Mesenteric fat pad (tissue), 1 donor: ENCODE measurements around the gene HVCN1. TPM values are rescaled to one million over a fixed set of nuclear protein-coding genes. Genes with fewer than 3 reads are reported as not detected.
A peak's percentile ranks its signal among the peaks of the same experiment; 100 is the strongest.
"Not testable (repeated sequence)": the region's sequence is repeated elsewhere in the genome, so short reads cannot be mapped to it uniquely, and the experiment has no call there.

ENCODE experiments used
- DNase-seq: peaks from one replicate; pipeline ENCODE4 v3.0.0-alpha.2; 2020; ENCODE audit warnings: low spot score
- total RNA-seq: library from RNA; stranded (reverse); fragmentation: NEBNext Ultra II Directional; extraction: Animal tissue kit (Norgen Biotek cat#: 25700); gene quantifications from one replicate; pipeline ENCODE4 v1.2.1, GENCODE V29; 2021
- donor health status: DM: yes; HTN: yes; CAD: no.

The HVCN1 gene
- total RNA-seq, 1 donor from 2014 or later = 4.2 TPM

DNA sequence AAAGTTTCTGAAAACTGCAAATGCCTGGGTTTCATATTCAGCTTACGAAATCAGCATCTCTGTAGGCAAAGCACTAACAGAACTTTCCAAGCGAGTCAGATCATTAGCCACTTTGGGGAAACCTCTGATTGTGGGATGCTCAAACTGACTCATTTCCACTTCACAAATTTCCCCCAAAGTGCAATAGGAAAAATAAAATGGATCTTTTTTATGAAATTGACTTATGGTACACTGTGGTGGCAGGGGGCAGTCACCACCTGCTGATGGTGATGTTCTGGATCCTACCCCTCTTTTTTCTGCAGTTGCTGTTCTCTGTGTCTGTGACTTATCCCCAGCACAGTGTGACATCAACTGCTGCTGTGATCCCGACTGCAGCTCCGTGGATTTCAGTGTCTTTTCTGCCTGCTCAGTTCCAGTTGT lies 69.4 kb downstream of the HVCN1 start:
- DNase-seq = no peak

DNA sequence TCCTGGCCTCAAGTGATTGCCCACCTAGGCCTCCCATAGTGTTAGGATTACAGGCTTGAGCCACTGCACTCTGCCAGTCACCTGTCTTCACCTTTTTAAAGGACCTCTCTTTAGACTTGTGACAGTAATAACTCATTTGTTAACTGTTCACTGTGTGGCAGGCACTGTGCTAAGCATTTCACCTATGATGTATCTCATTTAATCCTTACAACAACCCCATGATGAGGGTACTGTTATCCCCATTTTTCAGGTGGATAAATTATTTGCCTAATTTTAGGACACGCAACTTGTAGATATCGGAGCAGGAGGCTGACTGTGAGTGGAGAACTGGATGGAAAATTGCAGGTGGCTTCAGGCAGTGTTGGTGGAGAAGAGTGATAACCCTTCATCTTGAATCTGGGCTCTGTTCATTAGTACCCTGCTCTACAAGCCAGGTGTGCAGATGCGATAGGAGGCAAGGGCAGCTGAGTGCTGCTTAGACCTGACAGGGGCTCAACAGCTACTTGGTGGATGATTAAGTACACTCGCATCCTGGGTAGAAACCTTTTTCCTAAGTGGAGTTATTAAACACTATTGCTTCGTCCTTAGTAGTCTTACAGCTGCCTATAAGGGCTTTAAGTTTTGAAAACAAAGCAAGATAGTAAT lies 72.3 kb downstream of the HVCN1 start:
- DNase-seq = no peak

DNA sequence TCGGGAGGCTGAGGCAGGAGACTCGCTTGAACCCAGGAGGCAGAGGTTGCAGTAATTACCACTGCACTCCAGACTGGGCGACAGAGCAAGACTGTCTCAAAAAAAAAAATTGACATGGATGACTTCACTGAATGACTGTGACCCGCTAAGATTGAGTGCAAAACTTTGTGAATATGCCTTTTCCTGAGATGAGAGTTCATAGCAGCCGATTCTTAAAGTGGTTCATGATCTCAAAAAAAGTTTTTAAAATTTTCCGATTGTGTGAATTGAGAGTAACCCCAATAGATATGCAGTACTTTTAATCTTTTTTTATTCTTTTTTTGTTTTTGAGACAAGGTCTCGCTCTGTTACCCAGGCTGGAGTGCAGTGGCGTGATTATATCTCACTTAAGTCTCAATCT lies 73.7 kb downstream of the HVCN1 start:
- no peak for DNase-seq

DNA sequence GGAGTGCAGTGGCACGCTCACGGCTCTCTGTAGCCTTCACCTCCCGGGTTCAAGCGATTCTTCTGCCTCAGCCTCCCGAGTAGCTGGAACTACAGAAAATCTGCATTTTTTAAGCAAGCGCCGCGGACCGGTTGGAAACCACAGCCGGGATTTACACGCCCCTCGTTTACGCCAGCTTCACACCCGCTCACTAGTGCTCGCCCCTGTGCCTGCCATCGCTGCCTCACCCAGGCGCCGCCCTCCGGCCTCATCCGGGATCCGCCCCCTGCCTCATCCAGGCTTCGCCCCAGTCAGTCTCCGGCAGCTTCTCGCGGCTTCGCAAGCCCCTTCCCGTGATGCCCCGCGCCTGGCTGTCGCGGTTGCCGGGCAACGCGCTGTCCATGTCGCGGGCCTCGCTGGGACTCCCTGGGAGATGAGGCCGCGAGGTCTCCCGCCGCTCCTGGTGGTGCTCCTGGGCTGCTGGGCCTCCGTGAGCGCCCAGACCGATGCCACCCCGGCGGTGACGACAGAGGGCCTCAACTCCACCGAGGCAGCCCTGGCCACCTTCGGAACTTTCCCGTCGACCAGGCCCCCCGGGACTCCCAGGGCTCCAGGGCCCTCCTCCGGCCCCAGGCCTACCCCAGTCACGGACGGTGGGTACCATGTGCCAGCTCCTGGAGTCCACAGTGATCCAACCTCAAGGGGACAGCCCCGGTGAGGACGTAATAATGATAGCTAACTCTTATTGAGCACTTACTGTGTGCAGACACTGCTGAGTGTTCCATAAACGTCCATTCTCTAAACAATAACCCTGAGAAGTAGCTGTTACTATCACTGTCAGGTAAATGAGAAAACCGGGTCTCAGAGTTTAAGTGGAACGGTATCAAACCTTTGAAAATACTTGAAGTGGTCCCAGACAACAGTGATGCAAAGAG lies 74.9 kb downstream of the HVCN1 start, which contains the start of gene TCTN1:
TSS of gene TCTN1 (plus strand) at position 359 of the 914 bp plus-strand sequence. CDS start at position 413, 54 bp downstream.
- peak; percentile 99 for DNase-seq

DNA sequence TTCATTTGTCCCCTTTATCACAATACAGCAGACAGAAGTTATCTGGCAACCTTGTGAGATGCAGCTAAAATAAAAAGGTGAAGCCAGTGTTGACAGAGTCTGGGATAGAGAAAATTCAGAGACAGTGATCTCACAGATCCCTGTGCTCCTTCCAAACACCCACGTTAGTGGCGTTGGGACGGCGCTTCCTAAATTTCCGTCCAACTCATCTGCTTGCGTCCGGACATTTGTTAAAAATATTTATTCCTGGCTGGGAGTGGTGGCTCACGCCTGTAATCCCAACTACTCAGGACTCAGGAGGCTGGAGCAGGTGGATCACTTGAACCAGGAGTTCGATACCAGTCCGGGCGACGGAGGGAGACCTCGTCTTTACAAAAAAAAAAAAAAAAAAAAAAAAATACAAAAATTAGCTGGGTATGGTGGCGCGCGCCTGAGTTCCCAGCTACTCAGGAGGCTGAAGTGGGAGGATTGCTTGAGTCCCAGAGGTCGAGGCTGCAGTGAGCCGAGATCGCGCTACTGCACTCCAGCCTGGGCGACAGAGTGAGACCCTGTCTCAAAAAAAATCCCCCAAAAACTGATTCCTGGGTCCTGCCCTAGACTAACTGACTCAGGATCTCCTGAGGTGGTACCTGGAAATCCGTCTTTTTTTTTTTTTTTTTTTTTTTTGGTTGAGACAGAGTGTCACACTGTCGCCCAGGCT lies 75.7 kb downstream of the HVCN1 start:
- DNase-seq = no peak

DNA sequence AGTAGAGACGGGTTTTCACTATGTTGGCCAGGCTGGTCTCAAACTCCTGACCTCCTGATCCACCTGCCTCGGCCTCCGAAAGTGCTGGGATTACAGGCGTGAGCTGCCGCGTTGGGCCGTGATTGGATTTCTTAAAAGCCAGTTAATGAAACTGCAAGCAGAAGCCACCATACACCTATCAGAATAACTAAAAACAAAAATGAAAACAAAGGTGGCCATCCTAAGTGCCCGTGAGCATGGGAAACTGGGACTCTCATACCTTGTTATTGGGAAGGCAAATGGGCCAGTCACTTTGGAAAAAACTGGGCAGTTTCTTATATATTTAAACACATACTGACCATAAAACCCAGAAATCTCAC lies 82.7 kb downstream of the HVCN1 start:
- DNase-seq = peak; percentile 12

DNA sequence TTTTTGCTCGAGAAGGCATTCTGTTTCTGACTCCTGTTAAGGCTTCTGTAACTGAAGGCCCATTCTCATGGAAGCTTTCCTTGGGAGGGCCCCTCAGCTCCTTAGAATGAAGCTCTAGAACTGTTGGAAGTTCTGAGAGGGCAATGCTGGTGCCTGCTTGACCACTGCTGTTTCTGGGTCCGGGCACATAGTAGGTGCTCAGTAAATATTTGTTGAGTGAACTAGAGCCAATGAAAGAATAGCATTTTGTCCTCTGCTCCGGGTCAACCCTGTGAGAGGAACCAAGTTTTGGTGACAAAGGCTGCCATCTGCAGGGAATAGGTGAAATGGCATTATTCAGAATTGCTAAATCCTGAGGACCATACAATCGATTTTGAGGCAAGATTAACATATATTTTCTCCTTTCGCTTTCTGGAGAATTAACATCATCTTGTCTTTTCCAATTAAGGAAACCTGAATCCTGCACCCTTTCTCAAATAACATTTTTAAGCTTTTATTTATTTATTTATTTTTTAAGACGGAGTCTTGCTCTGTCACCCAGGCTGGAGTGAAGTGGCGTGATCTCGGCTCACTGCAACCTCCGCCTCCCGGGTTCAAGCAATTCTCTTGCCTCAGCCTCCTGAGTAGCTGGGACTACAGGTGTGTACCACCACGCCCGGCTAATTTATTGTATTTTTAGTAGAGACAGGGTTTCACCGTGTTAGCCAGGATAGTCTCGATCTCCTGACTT lies 86.7 kb downstream of the HVCN1 start:
- DNase-seq = not testable (repeated sequence)

DNA sequence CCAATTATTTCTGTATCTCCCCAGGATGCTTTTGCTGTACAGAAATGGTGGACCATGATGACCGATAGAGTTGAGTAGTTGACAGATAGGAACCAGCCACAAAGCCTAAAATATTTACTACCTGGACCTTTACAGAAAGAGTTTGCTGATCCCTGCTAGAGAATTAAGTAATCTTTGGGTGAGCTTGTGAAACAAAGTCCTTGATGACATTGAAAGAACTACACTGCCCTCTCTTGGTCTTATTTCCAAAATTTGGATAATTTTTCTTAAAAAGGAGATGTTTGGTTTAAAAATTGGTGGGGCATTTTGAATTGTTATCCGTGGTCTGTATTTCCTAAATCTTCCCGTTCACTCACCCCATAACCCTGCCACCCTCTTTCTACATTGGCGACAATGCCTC lies 88.7 kb downstream of the HVCN1 start:
- no peak for DNase-seq

DNA sequence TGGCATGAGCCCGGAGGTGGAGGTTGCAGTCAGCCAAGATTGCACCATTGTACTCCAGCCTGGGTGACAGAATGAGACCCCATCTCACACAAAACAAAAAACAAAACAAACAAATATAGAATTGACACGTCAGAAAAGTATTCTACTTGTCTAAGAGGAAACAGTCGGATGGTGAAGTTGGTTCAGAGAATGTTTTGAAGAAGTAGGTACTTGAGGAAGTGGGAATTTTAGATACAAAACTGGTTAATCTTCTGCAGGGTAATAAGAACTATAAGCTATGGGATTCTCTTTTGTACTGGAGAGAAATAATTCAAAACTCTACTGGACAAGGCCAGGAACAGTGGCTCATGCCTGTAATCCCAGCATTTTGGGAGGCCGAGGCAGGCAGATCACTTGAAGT lies 89.6 kb downstream of the HVCN1 start:
- no peak for DNase-seq

Other genes starting within 250 kb of the HVCN1 start
- 187 TPM for gene ARPC3, start 238.8 kb downstream of the HVCN1 start, total RNA-seq
- gene GPN3, start 220.9 kb downstream of the HVCN1 start, total RNA-seq = 24.1 TPM
- gene FAM216A, start 220.3 kb downstream of the HVCN1 start, total RNA-seq = 6.6 TPM
- gene VPS29, start 187.0 kb downstream of the HVCN1 start, total RNA-seq = 110 TPM
- 0.90 TPM for gene RAD9B, start 186.8 kb downstream of the HVCN1 start, total RNA-seq
- 29.9 TPM for gene PPTC7, start 105.8 kb downstream of the HVCN1 start, total RNA-seq
- 22.7 TPM for gene TCTN1, start 75.0 kb downstream of the HVCN1 start, total RNA-seq
- 101 TPM for gene PPP1CC, start 53.8 kb upstream of the HVCN1 start, total RNA-seq
- gene CCDC63, start 157.9 kb upstream of the HVCN1 start, total RNA-seq = not detected
- gene MYL2, start 231.5 kb upstream of the HVCN1 start, total RNA-seq = not detected